Stimulated activated CD4-positive, alpha-beta T cell treated with anti-CD3 and anti-CD28 coated beads, Interleukin-2, amount 100 ng/mL, for 48 hours (primary cell): ENCODE results near the gene DAAM1.

Experiments
- DNase-seq, 2 donors: peaks; one replicate each; pipeline ENCODE4 v3.0.0-alpha.2; 2020

DAAM1 gene

DNA sequence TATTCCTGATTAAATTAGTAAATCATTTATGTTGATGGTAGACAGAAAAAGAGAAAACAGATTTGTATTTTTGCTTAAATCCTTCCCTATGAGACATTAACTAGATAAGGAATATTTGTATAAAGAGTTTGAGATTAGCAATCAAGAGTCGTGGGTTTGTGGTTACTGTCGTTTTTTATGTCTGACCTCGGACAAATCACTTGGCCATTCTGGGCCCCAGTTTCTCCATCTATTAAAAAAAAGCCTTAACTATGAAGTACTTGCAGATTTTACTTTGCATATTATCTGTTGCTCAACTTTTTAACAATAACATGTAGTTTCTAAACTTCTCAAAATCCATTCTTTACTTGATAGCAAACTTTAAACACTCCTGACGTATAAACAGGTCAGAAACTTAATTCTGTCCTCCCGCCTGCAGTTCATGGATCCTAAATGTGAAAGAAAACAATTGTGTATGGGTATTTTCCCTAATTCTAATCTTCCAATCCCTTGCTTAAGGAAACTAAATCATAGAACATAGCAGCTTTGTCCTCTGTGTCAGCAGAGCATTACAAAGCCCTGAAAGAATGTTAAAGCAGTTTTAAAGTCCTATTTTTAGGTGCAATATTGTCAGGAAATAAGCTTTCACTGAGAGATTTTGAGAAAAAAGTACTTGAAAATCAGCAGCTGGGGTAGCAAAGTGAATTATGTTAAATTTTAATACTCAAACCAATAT lies 158.5 kb downstream of the DAAM1 start:
- DNase-seq, result no peak

GRCh38 chr14:59347511-59347900 lies 159.0 kb downstream of the DAAM1 start:
- DNase-seq, result no peak

- no peak for DNase-seq
Observed at GRCh38 chr14:59347915-59348314, 159.4 kb downstream of the DAAM1 start.

DNA sequence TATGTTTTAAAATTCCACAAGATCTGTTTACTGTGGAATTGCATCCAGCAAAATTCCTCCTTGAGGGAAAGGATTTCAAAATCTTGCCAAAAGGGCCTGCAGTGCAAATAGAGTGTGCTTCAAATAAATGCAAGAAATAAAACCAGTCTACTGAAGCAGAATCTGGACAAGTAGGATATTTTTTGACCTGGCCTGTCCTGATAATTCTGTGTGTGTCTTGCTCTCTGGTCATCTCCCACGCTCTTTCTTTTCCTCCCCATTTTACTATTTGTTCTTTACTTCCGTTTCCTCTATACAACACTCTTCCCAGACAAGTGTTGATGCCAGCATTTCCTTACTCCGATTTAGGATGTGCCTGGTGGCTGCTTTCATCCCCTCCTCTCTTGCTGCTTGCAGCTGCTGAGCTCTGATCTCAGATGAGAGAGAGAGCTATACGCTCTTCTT lies 160.8 kb downstream of the DAAM1 start:
- DNase-seq, result no peak

DNA sequence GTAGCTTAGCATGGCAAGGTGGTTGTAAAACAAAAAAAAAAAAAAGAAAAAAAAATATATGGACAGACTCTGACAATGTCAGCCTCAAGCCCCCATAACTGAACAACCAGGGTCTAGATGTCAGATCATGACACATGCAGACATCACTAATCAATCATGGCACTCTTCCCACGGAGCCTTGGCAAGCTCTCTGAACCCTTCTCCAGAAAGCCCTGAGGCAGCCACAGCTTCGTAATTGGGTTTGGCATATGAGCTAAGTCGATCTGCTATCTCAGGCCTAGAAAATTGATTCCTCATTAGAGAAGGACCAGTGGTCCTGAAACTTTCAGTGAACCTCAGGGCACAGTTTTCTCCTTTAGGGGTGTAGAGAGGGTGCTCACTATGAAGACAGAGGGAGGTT lies 164.5 kb downstream of the DAAM1 start:
- no peak for DNase-seq

DNA sequence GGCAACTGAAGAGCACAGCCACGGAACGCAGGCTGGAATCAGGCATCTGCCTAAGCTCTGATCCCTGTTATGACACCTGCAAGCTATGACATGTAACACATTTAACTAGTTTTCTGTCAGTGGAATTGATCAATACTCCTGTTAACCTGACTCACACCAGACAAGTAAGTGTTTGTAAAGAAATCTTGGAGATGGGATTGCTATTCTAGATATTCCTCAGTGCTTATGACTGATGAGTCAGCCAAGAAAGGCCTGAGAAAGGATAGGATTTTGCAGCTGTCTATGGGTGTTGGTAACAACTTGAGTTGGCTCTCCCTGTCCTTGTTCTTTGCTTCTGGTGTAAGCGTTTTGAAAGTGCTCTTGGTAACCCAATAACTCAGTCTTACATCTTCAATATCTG lies 166.2 kb downstream of the DAAM1 start:
- no peak for DNase-seq

GRCh38 chr14:59355091-59355490 lies 166.6 kb downstream of the DAAM1 start:
- no peak for DNase-seq

DNA sequence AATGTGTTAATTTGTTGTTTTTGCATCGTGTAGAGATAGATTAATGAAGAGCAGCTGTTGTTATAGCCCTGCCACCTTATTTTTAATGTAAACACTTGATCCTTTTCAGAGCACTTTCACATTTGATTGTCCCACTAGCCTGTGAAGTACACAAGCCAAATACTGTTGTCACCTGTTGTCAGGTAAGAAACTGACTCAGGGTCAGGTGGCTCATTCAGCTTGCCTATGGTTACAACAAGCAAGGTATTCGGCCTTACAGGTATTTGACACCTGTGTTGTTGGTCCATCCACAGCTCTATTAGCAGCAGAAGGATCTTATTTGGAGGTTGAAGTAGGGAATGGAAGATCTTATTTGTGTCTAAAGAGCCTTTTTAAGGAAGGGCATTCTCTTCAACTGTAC lies 167.8 kb downstream of the DAAM1 start:
- DNase-seq, result no peak

- no peak for DNase-seq
Observed at GRCh38 chr14:59356767-59357166, 168.3 kb downstream of the DAAM1 start.

DNA sequence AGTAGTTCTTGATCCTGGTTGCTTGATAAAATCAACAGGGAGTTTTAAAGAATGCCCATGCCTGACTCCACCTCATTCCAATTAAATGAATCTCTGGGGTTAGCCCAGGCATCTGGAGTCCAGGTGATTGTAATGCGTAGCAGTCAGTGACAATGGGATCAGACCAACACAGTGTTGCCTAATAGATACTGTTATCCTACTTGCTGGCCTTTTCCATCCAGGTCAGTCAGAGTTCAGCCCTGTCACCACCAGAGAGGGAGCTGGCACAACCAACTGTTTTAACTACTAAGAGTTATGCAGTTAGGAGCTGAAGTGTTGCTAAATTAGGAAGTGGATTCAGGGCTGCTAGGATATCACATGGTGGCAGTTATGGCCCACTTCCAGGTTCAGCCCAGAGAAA lies 169.6 kb downstream of the DAAM1 start:
- no peak for DNase-seq

GRCh38 chr14:59358784-59359183 lies 170.3 kb downstream of the DAAM1 start:
- DNase-seq, result no peak

DNA sequence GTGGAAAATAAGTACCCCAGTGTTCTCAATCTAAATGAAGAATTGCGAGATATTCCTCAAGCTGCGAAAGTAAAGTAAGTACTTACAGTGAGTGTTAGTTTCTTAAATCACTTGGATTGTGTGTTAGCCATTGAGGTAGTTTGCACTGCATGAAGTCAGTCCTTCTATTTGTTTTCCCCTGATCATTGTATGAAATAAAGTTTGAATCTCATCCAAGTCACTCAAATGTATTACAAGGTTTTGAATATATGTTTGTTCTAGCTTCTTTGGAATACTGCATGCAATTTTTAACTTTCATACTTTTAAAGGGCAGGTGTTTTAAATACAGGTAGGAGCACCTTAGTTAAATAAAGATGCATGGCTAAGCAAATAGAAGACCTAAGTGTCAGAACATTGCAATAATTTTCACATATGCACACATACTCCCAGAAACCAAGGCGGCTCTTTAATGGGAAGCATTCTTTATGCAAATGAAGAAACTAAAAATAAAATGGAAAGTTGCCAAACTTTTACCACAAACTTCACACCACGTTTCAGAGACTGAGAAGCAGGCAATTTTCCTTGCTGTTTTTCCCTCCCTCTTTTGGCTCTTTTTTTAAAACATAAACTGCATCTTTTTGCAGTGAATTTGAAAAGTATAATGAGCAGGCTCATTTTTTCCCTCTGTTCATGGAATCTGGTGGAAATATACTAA lies 171.1 kb downstream of the DAAM1 start:
- no peak for DNase-seq

DNA sequence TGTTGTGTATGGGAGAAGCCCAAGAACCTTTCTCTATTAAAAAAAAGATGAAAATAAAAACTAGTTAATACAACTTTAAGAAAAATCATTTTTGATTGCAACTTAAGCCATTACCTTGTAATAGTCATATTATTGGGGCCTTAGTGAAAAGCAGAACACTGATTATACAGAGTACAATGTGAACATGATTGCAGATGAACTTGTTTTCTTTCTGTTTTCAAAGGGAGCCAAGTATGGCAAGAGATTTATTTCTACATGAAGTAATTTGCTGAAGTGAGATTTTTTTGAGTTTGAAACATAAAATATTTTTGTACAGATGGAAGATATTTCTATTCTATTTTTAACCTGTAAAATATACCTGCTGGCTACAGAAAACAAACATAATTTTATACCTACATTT lies 171.8 kb downstream of the DAAM1 start:
- DNase-seq, result no peak

DNA sequence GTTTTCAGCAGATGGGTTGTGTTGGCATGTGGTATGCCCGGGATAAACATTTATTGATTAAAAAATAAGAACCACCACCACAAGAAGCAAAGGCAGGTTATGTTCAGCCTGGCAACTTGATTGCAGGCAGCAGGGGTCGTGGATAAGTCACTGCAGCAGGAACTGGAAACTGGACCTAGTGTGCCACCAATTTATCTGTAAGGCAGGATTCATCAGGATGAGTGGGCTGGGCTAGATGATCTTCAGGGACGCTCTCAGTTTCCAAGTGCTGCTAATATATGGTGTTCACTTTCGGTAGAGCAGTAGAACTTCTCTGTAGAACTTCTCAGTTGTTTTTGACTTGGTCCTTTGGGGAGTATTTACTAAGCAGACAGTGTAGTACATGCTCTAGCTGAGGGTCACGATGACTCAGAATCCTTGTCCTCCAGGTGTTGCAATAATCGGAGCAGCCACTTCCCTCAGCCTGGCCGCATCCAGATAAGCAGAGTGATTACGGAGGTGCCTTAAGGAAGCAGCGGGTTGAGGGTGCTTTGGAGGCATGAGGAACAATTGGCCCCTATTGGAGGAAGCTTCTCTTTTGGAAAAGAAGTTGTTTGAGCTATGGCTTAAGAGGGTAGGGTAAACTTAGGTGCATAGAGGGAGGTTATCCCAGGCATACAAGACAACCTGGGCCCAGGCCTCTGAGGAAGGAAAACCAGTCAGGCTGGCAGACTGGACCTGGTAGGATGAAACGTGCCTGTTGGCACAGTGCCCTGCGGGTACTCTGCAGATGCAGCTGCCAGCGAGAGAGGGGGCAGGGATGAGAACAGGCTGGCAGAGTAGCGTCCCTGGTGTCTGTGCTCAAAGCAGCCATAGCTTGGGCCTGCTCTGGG lies 172.7 kb downstream of the DAAM1 start:
- DNase-seq, result no peak

DNA sequence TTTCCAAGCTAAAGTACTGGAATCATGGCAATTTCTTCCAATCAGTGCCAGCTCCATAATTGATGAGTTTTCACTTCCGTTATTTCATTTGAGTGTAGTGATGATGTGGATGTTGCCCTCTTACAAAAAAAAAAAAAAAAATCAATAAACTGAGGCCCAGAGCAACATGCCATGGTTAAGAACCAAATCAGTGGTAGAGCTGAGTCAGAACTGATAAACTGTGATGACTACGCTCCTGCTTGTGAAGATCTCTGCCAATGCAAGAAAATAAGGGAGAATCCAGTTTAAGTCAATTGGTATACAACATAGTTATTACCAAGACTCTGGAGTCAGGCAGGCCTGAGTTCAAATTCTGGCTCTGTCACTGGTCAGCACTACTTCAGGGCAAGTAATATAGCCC lies 174.0 kb downstream of the DAAM1 start:
- no peak for DNase-seq

- DNase-seq, result no peak
Observed at GRCh38 chr14:59363531-59364226, 175.2 kb downstream of the DAAM1 start.

DNA sequence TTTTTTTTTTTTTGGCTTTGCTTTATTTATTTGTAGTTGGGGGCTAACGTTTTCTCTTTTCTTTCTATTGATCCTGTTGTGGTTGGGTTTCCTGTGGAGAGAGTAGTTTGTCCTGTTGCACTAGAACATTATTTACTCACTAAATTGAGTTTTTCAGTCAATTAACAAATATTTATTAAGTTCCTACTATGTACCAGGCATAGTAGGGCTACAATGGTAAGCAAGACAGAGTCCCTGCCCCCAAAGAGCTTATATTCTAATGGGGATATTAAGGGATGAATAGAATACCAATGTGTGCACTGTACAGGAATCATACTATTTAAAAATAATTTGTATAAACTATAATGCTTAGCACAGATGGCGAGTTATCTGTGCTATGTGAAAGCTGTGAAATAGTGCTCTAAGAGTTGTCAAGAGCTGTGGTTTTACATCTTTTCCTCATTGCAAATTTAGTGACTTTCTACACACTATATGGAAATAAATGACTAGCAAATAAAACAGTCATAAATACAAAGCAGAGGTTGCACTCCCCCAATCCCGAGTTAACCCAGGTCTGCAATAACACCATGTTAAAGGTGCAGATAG lies 181.8 kb downstream of the DAAM1 start:
- no peak for DNase-seq

DNA sequence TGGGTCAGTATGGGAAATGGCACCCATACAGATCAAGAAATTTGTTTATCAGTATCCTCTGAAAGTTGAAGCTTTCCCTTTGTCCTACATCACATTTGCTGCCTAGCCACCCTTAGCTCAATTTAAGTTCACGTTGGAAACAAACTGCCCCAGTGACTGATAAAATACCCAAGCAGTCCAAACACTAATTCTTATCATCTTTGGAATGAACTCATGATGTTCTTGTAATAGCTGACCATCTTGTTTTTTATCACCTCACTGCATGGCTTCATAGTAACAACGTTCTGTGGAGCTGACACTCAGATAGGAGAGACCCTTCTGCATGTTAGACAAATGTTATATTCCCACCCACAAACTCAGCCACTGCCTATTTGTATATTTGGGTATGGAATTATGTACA lies 183.3 kb downstream of the DAAM1 start:
- DNase-seq, result no peak

GRCh38 chr14:59374048-59374447 lies 185.6 kb downstream of the DAAM1 start:
- DNase-seq, result no peak

GRCh38 chr14:59376686-59377085 lies 188.2 kb downstream of the DAAM1 start:
- DNase-seq, result no peak

DNA sequence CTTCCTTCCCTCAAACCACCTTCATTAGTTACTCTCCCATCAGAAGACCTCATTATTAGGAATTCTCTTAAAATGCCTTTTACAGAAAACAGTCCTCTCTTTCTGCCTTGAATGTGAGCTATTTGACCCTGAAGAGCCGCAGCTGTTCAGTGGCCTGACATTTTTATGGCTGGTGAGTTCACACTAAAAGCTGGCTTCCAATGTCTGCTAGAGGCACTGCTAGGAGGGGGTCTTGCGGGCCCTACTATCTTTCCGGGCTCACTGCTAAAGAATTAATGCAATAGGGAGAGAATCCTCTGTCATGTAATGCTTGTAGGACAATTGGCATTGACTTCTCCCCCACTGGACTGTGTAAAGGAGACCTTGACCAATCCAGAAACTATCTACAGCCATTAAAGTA lies 189.0 kb downstream of the DAAM1 start:
- DNase-seq, result no peak

DNA sequence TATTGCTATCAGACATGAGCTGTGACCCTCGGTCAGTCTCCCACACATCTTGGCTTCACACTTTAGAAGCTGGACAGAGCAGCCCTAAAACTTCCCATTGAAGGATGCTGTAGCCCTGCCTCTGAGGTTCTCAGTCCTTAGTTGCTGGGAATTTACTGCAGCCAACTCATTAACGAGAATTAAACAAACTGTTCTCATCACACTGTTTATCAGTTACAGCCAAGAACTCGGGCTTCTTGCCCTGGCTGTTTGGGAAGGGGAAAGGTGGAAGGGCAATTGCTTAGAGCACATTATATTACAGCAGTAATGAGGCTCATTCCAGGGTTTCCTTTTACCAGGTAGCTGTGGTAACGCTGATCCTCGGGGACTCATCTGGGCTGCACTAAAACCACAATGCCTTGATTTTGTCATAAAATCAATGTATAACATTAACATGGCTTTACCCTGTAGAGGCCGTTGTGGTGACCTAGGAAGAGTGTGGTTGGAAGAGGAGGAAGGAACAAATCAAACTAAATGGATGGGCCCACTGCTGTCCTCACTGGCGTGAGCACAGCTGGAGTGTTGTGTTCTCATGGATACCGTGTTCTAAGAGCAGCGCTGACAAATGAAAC lies 189.6 kb downstream of the DAAM1 start:
- no peak for DNase-seq
